PC-9 (cell line): Measurements from ENCODE around the gene DLG2. TPM values are rescaled to one million over a fixed set of nuclear protein-coding genes. Genes with fewer than 3 reads are reported as not detected.

ENCODE experiments used
- BruUV-seq: library from RNA; stranded (reverse); fragments of 400-500 nt; replicated peaks from 2 replicates; lab custom pipeline; 2021; lab: Mats Ljungman, UMichigan
- CTCF ChIA-PET: fragments of 300-600 bp; sonication (Branson Sonifier 250); formaldehyde crosslinking; loops from one replicate; lab custom pipeline; 2022; ENCODE audit warnings: antibody characterized with exemption; lab: Charles Lee
- POLR2A ChIA-PET: fragments of 300-600 bp; sonication (Branson Sonifier 250); formaldehyde crosslinking; loops from one replicate; lab custom pipeline; 2022; ENCODE audit warnings: antibody characterized with exemption; ENCODE audit not compliant: unreplicated experiment; lab: Charles Lee
- DNase-seq, 2 experiments: peaks; one replicate each; pipeline versions ENCODE4 v3.0.0 to v3.0.0-alpha.2; 2015 to 2022; ENCODE audit warnings: mixed read lengths in 1 of 2
- H2AFZ ChIP-seq: fragments of 200-600 bp; sonication (generic); 2 replicates; pipeline ENCODE4 v1.8.1; 2017; ENCODE audit warnings: antibody characterized with exemption
- H3F3A ChIP-seq: fragments of 200-600 bp; sonication (generic); 2 replicates; pipeline ENCODE4 v1.8.1; 2017; ENCODE audit warnings: antibody characterized with exemption, mild to moderate bottlenecking, low read depth; ENCODE audit not compliant: insufficient read depth
- H3K27ac ChIP-seq: fragments of 200-600 bp; sonication (generic); 2 replicates; pipeline ENCODE4 v1.6.1; 2016; ENCODE audit warnings: mixed run types
- H3K27me3 ChIP-seq: fragments of 200-600 bp; sonication (generic); 2 replicates; pipeline ENCODE4 v1.6.1; 2016; ENCODE audit warnings: low read depth, mixed run types; ENCODE audit not compliant: insufficient read depth
- H3K36me3 ChIP-seq: fragments of 200-600 bp; sonication (generic); 2 replicates; pipeline ENCODE4 v1.6.1; 2016; ENCODE audit warnings: low read depth, mixed run types
- H3K4me1 ChIP-seq: fragments of 200-600 bp; sonication (generic); replicated peaks from 2 replicates; pipeline ENCODE4 v1.6.1; 2016; ENCODE audit warnings: mixed run types; ENCODE audit not compliant: insufficient read depth
- H3K4me2 ChIP-seq: fragments of 200-600 bp; sonication (generic); 2 replicates; pipeline ENCODE4 v1.6.1; 2017; ENCODE audit warnings: mixed run types
- H3K4me3 ChIP-seq: fragments of 200-600 bp; sonication (generic); 2 replicates; pipeline ENCODE4 v1.6.1; 2016; ENCODE audit warnings: mixed run types
- H3K79me2 ChIP-seq: fragments of 200-600 bp; sonication (generic); 2 replicates; pipeline ENCODE4 v1.6.1; 2017; ENCODE audit warnings: low read depth, mixed run types
- H3K9me2 ChIP-seq: fragments of 200-600 bp; sonication (generic); 2 replicates; pipeline ENCODE4 v1.8.1; 2017; ENCODE audit warnings: mild to moderate bottlenecking; ENCODE audit not compliant: insufficient read depth
- H3K9me3 ChIP-seq: fragments of 200-600 bp; sonication (generic); 2 replicates; pipeline ENCODE4 v1.8.1; 2016; ENCODE audit warnings: low read depth; ENCODE audit not compliant: insufficient read depth
- H4K20me1 ChIP-seq: fragments of 200-600 bp; sonication (generic); 2 replicates; pipeline ENCODE4 v1.8.1; 2017; ENCODE audit not compliant: insufficient read depth
- CTCF ChIP-seq: fragments of 200-600 bp; sonication (generic); conservative IDR thresholded peaks from 2 replicates; pipeline ENCODE4 v1.6.1; 2017; ENCODE audit warnings: mixed run types, antibody characterized with exemption, mild to moderate bottlenecking, moderate library complexity
- EZH2 ChIP-seq: fragments of 200-600 bp; sonication (generic); IDR thresholded peaks from 2 replicates; pipeline ENCODE4 v1.8.0; 2017; ENCODE audit warnings: antibody characterized with exemption, low read depth
- intact Hi-C: fragments of 100-400 bp; cut with micrococcal nuclease; formaldehyde crosslinking; loops from one replicate; pipeline ENCODE4 v1.10.0; 2022; ENCODE audit not compliant: unreplicated experiment
- total RNA-seq: library from RNA; stranded (reverse); gene quantifications from 2 replicates; pipeline ENCODE4 v1.2.3, GENCODE V29; 2021

The DLG2 gene
- total RNA-seq, 1 experiment from 2014 or later = 6.4 TPM

- no peak overlapping the region for H3K27ac ChIP-seq
- no peaks in the 10 kb centered on the region for H3K9me3 ChIP-seq
- TF ChIP-seq CTCF (no peak), EZH2 (no peak)
- no peaks in the 10 kb centered on the region for H3K9me2 ChIP-seq
- H3K36me3 ChIP-seq = no peaks in the 10 kb centered on the region
- no peak overlapping the region for H3K4me3 ChIP-seq
- H2AFZ ChIP-seq = no peak overlapping the region
- no peaks in the 10 kb centered on the region for H3K27me3 ChIP-seq
- H4K20me1 ChIP-seq = no peaks in the 10 kb centered on the region
- DNase-seq = no peak
- no peaks in the 10 kb centered on the region for H3K4me1 ChIP-seq
- intact Hi-C loops = no loop called here
- no peaks in the 10 kb centered on the region for H3F3A ChIP-seq
- H3K79me2 ChIP-seq = no peaks in the 10 kb centered on the region
- ChIA-PET CTCF (no interaction called here), POLR2A (no interaction called here)
- no peak overlapping the region for H3K4me2 ChIP-seq
- no TSS peak for BruUV-seq
Measured at GRCh38 chr11:83533166-83533565, 2094.0 kb downstream of the DLG2 start.

GRCh38 chr11:83528877-83529276 is 2098.3 kb downstream of the DLG2 start:
- Histone ChIP-seq H3K27me3 (no peaks in the 10 kb centered on the region), H2AFZ (no peak overlapping the region), H3K36me3 (no peaks in the 10 kb centered on the region), H3K4me2 (no peak overlapping the region), H3K9me2 (no peaks in the 10 kb centered on the region), H3K9me3 (no peaks in the 10 kb centered on the region), H3K27ac (no peak overlapping the region), H4K20me1 (no peaks in the 10 kb centered on the region), H3K4me3 (no peak overlapping the region), H3F3A (no peaks in the 10 kb centered on the region), H3K4me1 (no peaks in the 10 kb centered on the region), H3K79me2 (no peaks in the 10 kb centered on the region)
- intact Hi-C loops = no loop called here
- peak in 1 of 2 experiments; percentile 8 for DNase-seq
- TF ChIP-seq EZH2 = no peak
- no peak for TF ChIP-seq CTCF
- POLR2A ChIA-PET = no interaction called here
- CTCF ChIA-PET = no interaction called here
- no TSS peak for BruUV-seq

GRCh38 chr11:83528225-83528624 is 2098.9 kb downstream of the DLG2 start:
- intact Hi-C loops = no loop called here

More at GRCh38 chr11:83528225-83528624, 2098.9 kb downstream of the DLG2 start:
- no TSS peak for BruUV-seq
- POLR2A ChIA-PET = no interaction called here
- no peaks in the 10 kb centered on the region for H3K36me3 ChIP-seq
- no peaks in the 10 kb centered on the region for H3K9me2 ChIP-seq
- no peaks in the 10 kb centered on the region for H4K20me1 ChIP-seq
- H3K4me2 ChIP-seq = no peak overlapping the region
- CTCF ChIA-PET = no interaction called here
- H3K79me2 ChIP-seq = no peaks in the 10 kb centered on the region
- H3F3A ChIP-seq = no peaks in the 10 kb centered on the region
- no peaks in the 10 kb centered on the region for H3K9me3 ChIP-seq
- no peak overlapping the region for H3K27ac ChIP-seq
- TF ChIP-seq EZH2 = no peak
- no peak for TF ChIP-seq CTCF
- no peak for DNase-seq
- H3K27me3 ChIP-seq = no peaks in the 10 kb centered on the region
- H3K4me3 ChIP-seq = no peak overlapping the region
- no peak overlapping the region for H2AFZ ChIP-seq
- no peaks in the 10 kb centered on the region for H3K4me1 ChIP-seq
